Kidney capillary endothelial cell (primary cell): Measurements from ENCODE around the gene IGF2BP3.

Experiments
- DNase-seq: peaks from one replicate; pipeline ENCODE4 v3.0.0-alpha.2; 2018; ENCODE audit warnings: low spot score

Gene IGF2BP3

GRCh38 chr7:23472046-23472445 lies 1.8 kb upstream of the IGF2BP3 start:
- DNase-seq, result peak; percentile 42

- peak; percentile 91 for DNase-seq
Observed at GRCh38 chr7:23471106-23471859, 992 bp upstream of the IGF2BP3 start.

- peak; percentile 34 for DNase-seq
Observed at GRCh38 chr7:23469961-23470250, 385 bp downstream of the IGF2BP3 start.

- DNase-seq, result peak; percentile 16
Observed at GRCh38 chr7:23469150-23469960, 936 bp downstream of the IGF2BP3 start.

DNA sequence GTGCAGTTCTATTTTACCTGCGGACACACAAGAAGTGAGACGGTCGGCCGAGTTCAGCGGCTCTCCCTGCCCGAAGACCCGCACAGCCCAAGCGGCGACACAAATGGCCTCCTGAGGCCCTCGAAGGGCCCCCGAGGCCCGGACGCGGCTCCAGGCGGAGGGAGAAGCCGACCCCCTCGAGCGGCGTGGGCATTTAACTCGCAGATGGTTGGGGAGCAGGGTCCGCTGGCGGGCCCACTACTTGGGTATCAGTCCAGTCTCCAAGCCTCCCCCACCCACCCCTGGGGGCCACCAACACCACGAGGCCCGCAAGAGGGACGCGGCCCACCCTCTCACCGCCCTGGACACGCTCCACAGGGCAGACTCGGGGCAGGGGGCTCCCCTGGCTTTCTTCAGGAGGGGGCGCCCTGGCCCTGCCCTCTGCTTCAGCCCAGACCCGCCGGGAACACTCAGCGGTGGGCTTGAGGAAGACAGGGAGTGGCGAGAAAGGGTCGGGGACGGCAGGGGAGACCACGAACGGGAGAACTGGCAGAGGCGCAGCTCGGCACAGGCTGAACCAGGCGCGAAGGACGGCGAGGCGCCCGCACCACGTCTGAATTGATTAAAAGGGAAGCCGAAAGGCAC lies 1.7 kb downstream of the IGF2BP3 start:
- DNase-seq, result no peak

GRCh38 chr7:23467806-23468525 lies 2.3 kb downstream of the IGF2BP3 start:
- DNase-seq, result peak; percentile 34

- DNase-seq, result peak; percentile 16
Observed at GRCh38 chr7:23467291-23467805, 2.9 kb downstream of the IGF2BP3 start.

DNA sequence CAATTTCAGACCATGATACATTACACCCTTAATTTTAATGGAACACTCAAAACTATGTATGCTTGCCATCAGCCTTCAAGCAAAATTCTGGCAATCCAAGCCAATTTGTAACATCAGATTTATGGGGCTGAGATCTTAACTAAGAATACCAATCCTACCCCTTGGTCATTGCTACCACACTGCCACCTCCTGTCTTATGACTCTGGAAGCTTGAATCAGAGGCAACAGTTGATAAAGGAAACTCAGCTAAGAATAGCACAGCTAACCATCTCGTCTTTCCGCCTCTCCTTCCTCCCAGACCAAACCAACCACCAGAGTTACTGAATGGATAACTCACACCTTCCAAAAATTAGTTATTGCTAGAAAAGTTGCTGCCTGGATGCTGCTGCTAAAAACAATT lies 7.4 kb downstream of the IGF2BP3 start:
- DNase-seq, result peak; percentile 82

- DNase-seq, result no peak
Observed at GRCh38 chr7:23458044-23458443, 12.2 kb downstream of the IGF2BP3 start.

- DNase-seq, result no peak
Observed at GRCh38 chr7:23456093-23456492, 14.2 kb downstream of the IGF2BP3 start.

DNA sequence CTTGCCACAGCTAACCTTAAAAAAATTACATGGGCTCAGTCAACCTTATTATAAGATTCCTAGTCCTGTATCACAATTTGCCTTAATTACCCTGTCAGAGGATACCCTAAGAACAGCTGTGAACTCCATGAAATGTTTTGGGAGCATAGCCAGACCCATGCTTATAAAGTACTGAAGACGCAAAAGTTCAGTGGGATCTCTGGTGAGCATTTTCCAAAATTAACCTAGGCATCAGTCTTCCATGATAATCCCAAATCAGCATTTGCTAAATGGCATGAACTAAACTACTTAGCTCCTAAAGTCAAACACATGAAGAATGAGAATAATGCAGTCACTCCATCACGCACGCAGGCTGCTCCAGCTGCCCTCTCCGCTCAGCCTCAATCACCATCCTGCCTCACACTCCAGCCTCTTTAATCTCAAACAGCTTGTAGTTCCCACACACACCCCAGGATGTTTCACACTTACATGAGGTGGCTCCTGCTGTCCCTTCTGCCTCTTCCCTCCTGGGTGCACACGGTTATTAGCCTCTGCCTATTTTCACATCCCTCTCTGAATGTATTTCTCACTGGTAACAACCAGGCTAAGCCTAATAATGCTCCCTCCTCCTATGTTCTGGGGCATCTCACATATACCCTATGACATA lies 15.3 kb downstream of the IGF2BP3 start:
- no peak for DNase-seq

GRCh38 chr7:23450518-23450917 lies 19.8 kb downstream of the IGF2BP3 start:
- DNase-seq, result no peak

DNA sequence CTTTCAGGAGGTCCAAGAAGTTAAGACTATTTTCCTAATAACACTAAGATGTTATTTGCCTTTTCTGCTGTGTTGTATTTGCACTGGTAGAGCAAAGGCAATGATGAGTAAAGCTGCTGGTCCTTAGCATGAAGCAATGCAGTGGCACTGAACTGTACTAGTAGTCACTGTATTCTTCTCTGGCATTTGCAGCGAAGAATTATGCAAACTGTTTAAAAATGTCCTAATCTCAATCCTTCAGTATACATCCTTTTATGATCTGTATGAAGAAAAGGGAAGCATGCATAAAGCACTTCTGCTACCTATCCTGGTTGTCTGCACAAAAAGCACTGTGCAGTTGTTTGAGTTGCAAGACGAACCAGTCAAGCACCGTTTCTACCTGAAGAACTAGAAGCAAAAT lies 20.4 kb downstream of the IGF2BP3 start:
- no peak for DNase-seq

GRCh38 chr7:23445326-23445725 lies 25.0 kb downstream of the IGF2BP3 start:
- DNase-seq, result no peak

- DNase-seq, result no peak
Observed at GRCh38 chr7:23443974-23444373, 26.3 kb downstream of the IGF2BP3 start.

DNA sequence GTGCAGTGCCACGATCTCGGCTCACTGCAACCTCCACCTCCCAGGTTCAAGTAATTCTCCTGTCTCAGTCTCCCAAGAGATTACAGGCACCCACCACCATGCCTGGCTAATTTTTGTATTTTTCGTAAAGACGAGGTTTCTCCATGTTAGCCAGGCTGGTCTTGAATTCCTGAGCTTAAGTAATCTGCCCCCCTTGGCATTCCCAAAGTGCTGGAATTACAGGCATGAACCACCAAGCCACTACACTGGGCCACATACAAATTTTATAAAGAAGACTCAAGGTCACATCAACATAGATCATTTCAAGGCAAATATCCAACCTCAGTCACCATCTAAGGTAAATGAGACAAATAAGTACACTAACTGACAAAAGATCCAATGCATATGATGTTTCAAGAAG lies 32.1 kb downstream of the IGF2BP3 start:
- no peak for DNase-seq

- DNase-seq, result no peak
Observed at GRCh38 chr7:23434147-23434917, 36.0 kb downstream of the IGF2BP3 start.

DNA sequence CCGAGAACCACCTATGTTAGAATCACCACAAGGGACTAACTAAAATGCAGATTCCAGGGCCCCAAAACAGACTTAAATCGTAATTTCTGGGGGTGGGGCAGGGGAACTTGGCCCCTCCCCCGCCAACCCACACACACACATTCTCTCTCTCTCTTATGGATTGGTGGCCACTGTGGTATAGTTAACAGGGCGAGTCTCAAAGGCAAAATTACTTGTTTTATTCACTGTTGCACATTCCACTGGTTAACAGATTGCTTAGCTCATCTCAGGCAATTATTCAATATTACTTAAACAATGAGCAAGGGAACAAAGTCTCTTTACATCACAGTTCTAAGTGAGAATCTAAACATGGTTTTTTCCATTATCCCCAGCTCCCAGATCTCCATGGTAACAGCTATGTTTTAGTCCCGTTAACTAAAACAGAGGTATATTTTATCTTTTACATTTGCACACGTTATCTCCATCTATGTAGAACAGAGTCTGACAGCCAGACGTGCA lies 38.5 kb downstream of the IGF2BP3 start:
- DNase-seq, result no peak

DNA sequence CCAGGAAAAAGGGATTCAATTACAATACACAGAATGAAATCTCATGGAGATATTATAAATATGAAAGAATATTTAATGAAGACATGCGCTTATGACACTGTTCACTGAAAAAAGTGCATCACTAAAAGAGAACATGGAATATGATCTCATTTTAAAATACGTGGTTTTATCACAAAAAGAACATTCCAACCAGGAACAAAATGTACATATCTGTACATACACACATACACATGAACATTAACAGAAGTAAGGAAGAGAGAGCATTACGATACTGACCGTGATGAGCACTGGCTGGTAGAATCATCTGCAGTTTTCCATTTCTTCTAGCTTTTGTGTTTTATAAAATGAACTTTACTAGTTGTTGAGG lies 39.4 kb downstream of the IGF2BP3 start:
- DNase-seq, result peak; percentile 7

DNA sequence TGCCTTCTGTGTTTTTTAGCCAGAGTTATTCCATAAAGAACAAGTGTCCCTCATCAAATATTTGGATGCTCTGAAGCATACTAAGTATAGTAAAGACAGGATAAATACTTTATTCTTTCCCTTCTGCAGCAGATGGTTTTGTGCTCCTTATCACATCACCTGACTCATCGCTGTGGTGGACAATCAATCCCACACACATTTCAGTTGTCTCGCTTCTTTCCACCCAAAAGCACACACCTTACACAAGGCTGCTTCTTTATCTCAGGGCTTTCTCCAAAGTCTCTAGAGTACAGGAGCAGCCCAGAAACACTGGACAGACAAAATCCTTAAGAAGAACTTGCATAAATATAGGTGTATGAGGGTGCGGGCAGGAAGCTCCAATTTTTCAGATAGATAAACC lies 43.4 kb downstream of the IGF2BP3 start:
- DNase-seq, result no peak

GRCh38 chr7:23422909-23423308 lies 47.4 kb downstream of the IGF2BP3 start:
- no peak for DNase-seq
